Measurements from ENCODE around the gene CPLX1.

CPLX1 gene

DNA sequence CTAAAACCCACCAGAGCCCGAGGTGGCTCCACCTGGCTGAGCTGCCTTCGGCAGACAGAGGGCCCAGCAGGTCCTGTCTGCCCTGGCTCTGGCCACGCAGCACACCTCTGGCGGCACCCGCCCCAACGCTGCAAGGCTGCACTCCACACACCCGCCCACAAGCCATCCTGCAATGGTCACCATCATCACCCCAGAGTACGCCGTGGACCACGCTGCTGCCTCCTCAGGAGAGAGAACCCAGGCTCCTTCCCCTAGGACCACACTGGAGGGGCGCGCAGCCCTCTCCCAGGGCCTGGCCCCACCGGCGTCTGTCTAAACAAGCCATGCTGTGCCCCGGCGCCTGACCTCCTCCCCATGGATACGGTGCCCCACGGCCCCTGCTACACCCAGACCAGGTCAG lies 39.6 kb upstream of the CPLX1 start:
- POLR2A ChIA-PET = no interaction called here
- TF ChIP-seq FOXK2 (IDR thresholded peaks at IDR 0.05) (no peak), LEF1 (IDR thresholded peaks at IDR 0.05; ENCODE audit: borderline replicate concordance) (no peak), FOXM1 (IDR thresholded peaks at IDR 0.05; ENCODE audit: borderline replicate concordance) (no peak)
- TF ChIP-seq, protein P1, sequence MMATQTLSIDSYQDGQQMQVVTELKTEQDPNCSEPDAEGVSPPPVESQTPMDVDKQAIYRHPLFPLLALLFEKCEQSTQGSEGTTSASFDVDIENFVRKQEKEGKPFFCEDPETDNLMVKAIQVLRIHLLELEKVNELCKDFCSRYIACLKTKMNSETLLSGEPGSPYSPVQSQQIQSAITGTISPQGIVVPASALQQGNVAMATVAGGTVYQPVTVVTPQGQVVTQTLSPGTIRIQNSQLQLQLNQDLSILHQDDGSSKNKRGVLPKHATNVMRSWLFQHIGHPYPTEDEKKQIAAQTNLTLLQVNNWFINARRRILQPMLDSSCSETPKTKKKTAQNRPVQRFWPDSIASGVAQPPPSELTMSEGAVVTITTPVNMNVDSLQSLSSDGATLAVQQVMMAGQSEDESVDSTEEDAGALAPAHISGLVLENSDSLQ (IDR thresholded peaks at IDR 0.05) = no peak
- CTCF ChIA-PET = no interaction called here
- DNase-seq (ENCODE audit: extremely low spot score) = no peak

DNA sequence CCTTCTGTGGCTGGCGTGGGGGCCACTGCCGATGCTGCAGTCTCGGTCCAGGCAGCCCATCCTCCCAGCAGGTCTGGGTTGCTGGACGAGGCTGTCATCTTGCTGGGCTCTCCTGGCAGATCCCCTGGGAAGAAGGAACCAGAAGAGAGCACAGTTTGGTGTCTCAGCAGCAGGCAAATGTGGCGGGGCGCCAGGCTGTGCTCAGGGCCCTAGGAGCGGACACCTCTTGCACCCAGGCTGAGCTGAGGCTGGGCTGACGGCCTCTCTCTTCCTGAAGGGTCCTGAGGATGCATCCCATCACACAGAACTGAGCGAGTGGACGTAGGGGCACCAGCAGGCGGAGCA lies 39.2 kb upstream of the CPLX1 start:
- ChIA-PET CTCF (no interaction called here), POLR2A (no interaction called here)
- no peak for TF ChIP-seq L3MBTL2 (conservative IDR thresholded peaks at IDR 0.05)
- no peak for TF ChIP-seq CTBP1 (IDR thresholded peaks at IDR 0.05; ENCODE audit: borderline replicate concordance)
- TF ChIP-seq FOXK2 (IDR thresholded peaks at IDR 0.05) = no peak
- no peak for TF ChIP-seq SUZ12 (IDR thresholded peaks at IDR 0.05)
- TF ChIP-seq HDGF (IDR thresholded peaks at IDR 0.05; ENCODE audit: borderline replicate concordance) = no peak
- no peak for TF ChIP-seq SP1 (IDR thresholded peaks at IDR 0.05)
- no peak for TF ChIP-seq BHLHE40 (IDR thresholded peaks at IDR 0.05; ENCODE audit: borderline replicate concordance)
- TF ChIP-seq LEF1 (IDR thresholded peaks at IDR 0.05; ENCODE audit: borderline replicate concordance) = no peak
- DNase-seq (ENCODE audit: extremely low spot score) = no peak

DNA sequence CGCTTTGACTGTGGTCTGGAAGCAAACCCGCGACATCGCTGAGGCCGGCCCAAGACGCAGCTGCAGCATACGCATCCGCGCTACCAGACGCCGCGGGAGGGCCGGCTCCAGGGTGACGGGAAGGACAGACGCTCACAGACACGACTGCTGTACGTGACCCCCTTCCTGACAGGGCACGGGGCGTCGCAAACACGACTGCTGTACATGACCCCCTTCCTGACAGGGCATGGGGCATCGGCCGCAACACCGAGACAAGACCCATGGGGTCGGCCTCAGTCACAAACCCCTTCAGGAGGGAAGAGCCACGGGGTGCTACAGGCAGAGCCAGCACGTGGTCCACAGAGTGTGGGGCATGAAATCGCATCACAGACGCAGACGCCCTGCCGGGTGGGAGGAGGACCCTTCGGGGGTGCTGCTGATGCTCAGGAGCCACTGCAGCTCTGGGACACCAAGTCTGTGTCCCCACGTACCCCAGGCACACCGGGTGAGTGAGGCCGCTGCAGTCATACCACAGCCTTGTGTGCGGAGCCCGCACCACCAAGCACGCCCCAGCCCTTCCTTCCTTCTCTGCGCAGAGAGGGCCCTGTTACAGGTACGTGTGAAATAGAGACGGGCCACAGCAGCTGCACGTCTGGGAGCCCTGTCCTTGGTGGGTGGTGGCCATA lies 38.7 kb upstream of the CPLX1 start:
- DNase-seq (ENCODE audit: extremely low spot score) = no peak
- CTCF ChIA-PET = no interaction called here
- TF ChIP-seq SUZ12 (IDR thresholded peaks at IDR 0.05) = no peak
- no peak for TF ChIP-seq FOXA1 (IDR thresholded peaks at IDR 0.05)
- TF ChIP-seq ZNF384 (IDR thresholded peaks at IDR 0.05) = no peak
- POLR2A ChIA-PET = no interaction called here

DNA sequence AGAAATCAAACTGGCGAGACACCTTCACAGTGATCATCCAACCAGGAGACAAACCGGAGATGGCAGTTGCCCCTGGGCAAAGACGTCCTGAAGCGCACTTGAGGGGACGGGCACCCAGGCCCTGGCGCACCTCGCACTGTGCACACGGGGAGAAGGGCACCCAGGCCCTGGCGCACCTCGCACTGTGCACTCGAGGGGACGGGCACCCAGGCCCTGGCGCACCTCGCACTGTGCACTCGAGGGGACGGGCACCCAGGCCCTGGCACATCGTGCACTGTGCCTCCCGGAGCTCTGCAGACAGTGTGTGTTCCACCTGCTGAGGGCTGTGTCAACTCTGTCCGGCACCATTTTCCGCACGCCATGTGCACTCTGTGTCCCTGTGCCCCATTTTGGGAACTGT lies 34.6 kb upstream of the CPLX1 start:
- CTCF ChIA-PET = no interaction called here
- POLR2A ChIA-PET = no interaction called here
- no peak for TF ChIP-seq SUZ12 (IDR thresholded peaks at IDR 0.05)
- TF ChIP-seq, protein P1 (IDR thresholded peaks at IDR 0.05) = no peak
- TF ChIP-seq FOXK2 (IDR thresholded peaks at IDR 0.05) = no peak
- TF ChIP-seq LEF1 (IDR thresholded peaks at IDR 0.05; ENCODE audit: borderline replicate concordance) = no peak
- no peak for TF ChIP-seq L3MBTL2 (conservative IDR thresholded peaks at IDR 0.05)
- no peak for TF ChIP-seq TARDBP (IDR thresholded peaks at IDR 0.05)
- TF ChIP-seq ZNF384 (IDR thresholded peaks at IDR 0.05) = no peak
- no peak for TF ChIP-seq ARNT (IDR thresholded peaks at IDR 0.05)
- TF ChIP-seq ELF4 (IDR thresholded peaks at IDR 0.05) = no peak
- TF ChIP-seq FOXA1 (IDR thresholded peaks at IDR 0.05) = no peak
- no peak for TF ChIP-seq SP1 (IDR thresholded peaks at IDR 0.05)
- TF ChIP-seq NFRKB (IDR thresholded peaks at IDR 0.05) = no peak
- TF ChIP-seq BHLHE40 (IDR thresholded peaks at IDR 0.05; ENCODE audit: borderline replicate concordance) = no peak
- no peak for TF ChIP-seq CTBP1 (IDR thresholded peaks at IDR 0.05; ENCODE audit: borderline replicate concordance)
- DNase-seq (ENCODE audit: extremely low spot score) = no peak

DNA sequence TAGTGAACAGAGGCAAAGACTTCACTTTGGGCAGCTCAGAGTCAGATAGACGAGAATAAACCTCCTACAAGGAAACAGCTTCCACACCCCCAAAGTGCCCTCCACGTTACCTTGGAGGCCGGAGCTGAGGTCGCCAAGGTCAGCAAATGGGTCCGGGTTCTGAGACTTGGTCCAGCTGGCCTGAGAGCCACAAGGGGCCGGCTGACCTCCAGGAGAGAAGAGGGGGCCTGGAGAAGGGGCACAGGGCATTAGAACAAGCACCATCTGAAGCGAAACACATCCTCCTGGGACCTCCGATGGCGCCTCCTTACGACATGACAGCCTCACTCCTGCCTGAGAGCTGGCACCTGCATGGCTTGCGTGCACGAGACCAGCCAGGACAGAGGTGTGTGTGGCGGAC lies 33.6 kb upstream of the CPLX1 start:
- DNase-seq (ENCODE audit: extremely low spot score) = no peak
- no peak for TF ChIP-seq HDGF (IDR thresholded peaks at IDR 0.05; ENCODE audit: borderline replicate concordance)
- no peak for TF ChIP-seq FOXK2 (IDR thresholded peaks at IDR 0.05)
- TF ChIP-seq FOXA1 (IDR thresholded peaks at IDR 0.05) = no peak
- no peak for TF ChIP-seq FOXM1 (IDR thresholded peaks at IDR 0.05; ENCODE audit: borderline replicate concordance)
- TF ChIP-seq ARNT (IDR thresholded peaks at IDR 0.05) = no peak
- TF ChIP-seq SP1 (IDR thresholded peaks at IDR 0.05) = no peak
- TF ChIP-seq L3MBTL2 (conservative IDR thresholded peaks at IDR 0.05) = no peak
- TF ChIP-seq CTBP1 (IDR thresholded peaks at IDR 0.05; ENCODE audit: borderline replicate concordance) = no peak
- no peak for TF ChIP-seq TARDBP (IDR thresholded peaks at IDR 0.05)
- TF ChIP-seq NFRKB (IDR thresholded peaks at IDR 0.05) = no peak
- TF ChIP-seq, protein P1 (IDR thresholded peaks at IDR 0.05) = no peak
- TF ChIP-seq BHLHE40 (IDR thresholded peaks at IDR 0.05; ENCODE audit: borderline replicate concordance) = no peak
- TF ChIP-seq ELF4 (IDR thresholded peaks at IDR 0.05) = no peak
- TF ChIP-seq ZNF384 (IDR thresholded peaks at IDR 0.05) = no peak
- TF ChIP-seq SUZ12 (IDR thresholded peaks at IDR 0.05) = no peak
- no peak for TF ChIP-seq LEF1 (IDR thresholded peaks at IDR 0.05; ENCODE audit: borderline replicate concordance)
- CTCF ChIA-PET = no interaction called here
- POLR2A ChIA-PET = no interaction called here

DNA sequence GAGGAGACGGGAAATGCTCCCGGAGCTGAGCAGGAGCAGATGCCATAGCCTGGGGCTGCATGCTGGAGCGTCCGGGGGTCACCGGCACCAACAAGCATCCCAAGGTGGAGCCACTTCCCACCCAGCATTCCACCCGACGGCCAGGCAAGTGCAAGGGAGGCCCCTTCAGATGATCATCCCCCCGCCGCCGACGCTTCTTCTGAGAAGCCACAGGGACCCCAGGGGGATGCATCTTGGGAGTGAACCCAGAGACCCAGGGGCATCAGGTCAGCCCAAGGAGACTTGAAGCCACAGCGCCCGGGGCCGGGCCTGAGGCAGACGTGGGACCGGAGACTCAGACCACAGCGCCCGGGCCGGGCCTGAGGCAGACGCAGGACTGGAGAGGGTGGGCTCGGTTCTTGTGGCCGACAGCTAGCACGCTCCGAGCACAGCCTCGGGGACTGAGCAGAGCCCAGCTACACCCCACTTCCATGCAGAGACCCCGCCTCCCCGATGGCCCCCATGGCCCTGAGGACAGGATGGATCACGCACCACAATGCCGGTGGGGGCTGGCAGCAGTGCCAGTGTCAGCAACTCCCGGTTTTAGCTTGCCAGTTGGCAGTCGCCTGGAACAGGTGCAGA lies 33.0 kb upstream of the CPLX1 start:
- TF ChIP-seq SUZ12 (IDR thresholded peaks at IDR 0.05) (no peak), TARDBP (IDR thresholded peaks at IDR 0.05) (no peak), FOXM1 (IDR thresholded peaks at IDR 0.05; ENCODE audit: borderline replicate concordance) (no peak), SP1 (IDR thresholded peaks at IDR 0.05) (no peak), FOXA1 (IDR thresholded peaks at IDR 0.05) (no peak), ZNF384 (IDR thresholded peaks at IDR 0.05) (no peak), CTBP1 (IDR thresholded peaks at IDR 0.05; ENCODE audit: borderline replicate concordance) (no peak), HDGF (IDR thresholded peaks at IDR 0.05; ENCODE audit: borderline replicate concordance) (no peak), NFRKB (IDR thresholded peaks at IDR 0.05) (no peak), FOXK2 (IDR thresholded peaks at IDR 0.05) (no peak), ARNT (IDR thresholded peaks at IDR 0.05) (no peak), LEF1 (IDR thresholded peaks at IDR 0.05; ENCODE audit: borderline replicate concordance) (no peak), ELF4 (IDR thresholded peaks at IDR 0.05) (no peak)
- ChIA-PET CTCF (no interaction called here), POLR2A (no interaction called here)
- no peak for DNase-seq (ENCODE audit: extremely low spot score)

All from HEK293T (cell line).